ENCODE results near the gene ABCA2. TPM values are rescaled to one million over a fixed set of nuclear protein-coding genes. Genes with fewer than 3 reads are reported as not detected.

The ABCA2 gene
- polyA plus RNA-seq, 1 of the 3 experiments (the other 2 are of a cell fraction) = 34.7 TPM

DNA sequence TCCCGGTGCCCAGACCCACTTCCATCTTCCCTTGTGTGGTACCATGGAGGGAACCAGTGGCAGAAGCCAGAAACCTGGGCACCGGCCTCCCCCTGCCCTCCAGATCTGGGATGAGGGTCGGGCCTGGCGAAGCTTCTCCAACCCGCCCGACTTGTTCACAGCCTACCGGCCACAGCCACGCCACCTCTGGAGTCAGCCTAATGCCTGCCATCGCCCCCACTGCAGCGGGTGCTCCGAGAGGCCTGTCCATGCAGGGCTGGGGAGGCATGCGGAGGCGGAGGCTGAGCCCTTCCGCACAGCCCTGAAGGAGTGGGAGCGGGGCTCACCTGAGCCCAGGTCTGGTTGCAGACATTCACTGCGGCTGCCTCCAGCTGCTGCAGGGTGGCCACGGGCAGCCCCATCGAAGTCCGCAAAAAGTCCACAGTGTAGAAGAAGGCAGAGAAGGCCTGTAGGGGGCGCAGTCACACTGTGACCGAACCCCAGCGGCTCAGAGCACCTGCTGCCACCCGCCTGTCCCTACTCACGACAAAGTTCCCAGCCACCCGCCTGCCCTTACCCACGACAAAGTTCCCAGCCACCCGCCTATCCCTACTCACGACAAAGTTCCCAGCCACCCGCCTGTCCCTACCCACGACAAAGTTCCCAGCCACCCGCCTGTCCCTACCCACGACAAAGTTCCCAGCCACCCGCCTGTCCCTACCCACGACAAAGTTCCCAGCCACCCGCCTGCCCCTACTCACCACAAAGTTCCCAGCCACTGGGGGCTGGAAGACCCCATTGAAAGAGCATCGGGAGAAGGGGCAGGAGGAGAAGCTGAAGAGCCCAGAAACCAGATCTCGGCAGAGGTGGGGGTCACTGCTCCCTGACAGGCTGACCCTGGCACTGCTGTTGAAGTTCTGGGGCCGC is 21.8 kb upstream of the ABCA2 start:
- peak; percentile 86 for DNase-seq

More for the DNA sequence above, 21.8 kb upstream of the ABCA2 start:
- Histone ChIP-seq H4K20me1 (ENCODE audit: insufficient read depth) (peaks cover 8% of the 10 kb centered on the region; the same call in 1 of the 2 replicates), H3K36me3 (replicated peaks in 1 of 2; ENCODE audit: control insufficient read depth in 1 of 2, insufficient read depth in 2 of 2, low read length in 1 of 2) (no peaks in the 10 kb centered on the region), H3K27ac (ENCODE audit: low read depth in 2 of 2, low read length in 1 of 2) (no peak overlapping the region), H3K27me3 (ENCODE audit: insufficient read depth) (0 out of 2 replicates have a peak, but pooled peaks cover 5% of the 10 kb centered on the region), H3K9me3 (no peaks in the 10 kb centered on the region), H3K79me2 (ENCODE audit: insufficient read depth) (no peaks in the 10 kb centered on the region), H3K9ac (no peak overlapping the region), H3K4me3 (ENCODE audit: low read depth in 2 of 2, low read length in 1 of 2) (no peak overlapping the region), H3F3A (replicated peaks; ENCODE audit: insufficient read depth) (peaks cover 3% of the 10 kb centered on the region), H3K4me1 (ENCODE audit: control insufficient read depth in 1 of 2, insufficient read depth in 2 of 2, low read depth in 1 of 2, low read length in 1 of 2) (peaks cover 3 to 20% of the 10 kb centered on the region in 2 experiments; a peak in 2 of 4 replicates), H3K4me2 (no peak overlapping the region), H3K9me2 (no peaks in the 10 kb centered on the region), H2AFZ (ENCODE audit: low read depth) (no peak overlapping the region)
- POLR2A ChIA-PET = no interaction called here
- TF ChIP-seq, protein P1, sequence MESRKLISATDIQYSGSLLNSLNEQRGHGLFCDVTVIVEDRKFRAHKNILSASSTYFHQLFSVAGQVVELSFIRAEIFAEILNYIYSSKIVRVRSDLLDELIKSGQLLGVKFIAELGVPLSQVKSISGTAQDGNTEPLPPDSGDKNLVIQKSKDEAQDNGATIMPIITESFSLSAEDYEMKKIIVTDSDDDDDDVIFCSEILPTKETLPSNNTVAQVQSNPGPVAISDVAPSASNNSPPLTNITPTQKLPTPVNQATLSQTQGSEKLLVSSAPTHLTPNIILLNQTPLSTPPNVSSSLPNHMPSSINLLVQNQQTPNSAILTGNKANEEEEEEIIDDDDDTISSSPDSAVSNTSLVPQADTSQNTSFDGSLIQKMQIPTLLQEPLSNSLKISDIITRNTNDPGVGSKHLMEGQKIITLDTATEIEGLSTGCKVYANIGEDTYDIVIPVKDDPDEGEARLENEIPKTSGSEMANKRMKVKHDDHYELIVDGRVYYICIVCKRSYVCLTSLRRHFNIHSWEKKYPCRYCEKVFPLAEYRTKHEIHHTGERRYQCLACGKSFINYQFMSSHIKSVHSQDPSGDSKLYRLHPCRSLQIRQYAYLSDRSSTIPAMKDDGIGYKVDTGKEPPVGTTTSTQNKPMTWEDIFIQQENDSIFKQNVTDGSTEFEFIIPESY (IDR thresholded peaks at IDR 0.05; ENCODE audit: borderline replicate concordance, low read depth) = no peak
- TF ChIP-seq, protein P2, sequence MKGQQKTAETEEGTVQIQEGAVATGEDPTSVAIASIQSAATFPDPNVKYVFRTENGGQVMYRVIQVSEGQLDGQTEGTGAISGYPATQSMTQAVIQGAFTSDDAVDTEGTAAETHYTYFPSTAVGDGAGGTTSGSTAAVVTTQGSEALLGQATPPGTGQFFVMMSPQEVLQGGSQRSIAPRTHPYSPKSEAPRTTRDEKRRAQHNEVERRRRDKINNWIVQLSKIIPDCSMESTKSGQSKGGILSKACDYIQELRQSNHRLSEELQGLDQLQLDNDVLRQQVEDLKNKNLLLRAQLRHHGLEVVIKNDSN (IDR thresholded peaks at IDR 0.05; ENCODE audit: borderline replicate concordance, low read depth) = no peak
- TF ChIP-seq YY1 (IDR thresholded peaks at IDR 0.05; ENCODE audit: low read depth) = no peak
- no peak for TF ChIP-seq MXI1 (IDR thresholded peaks at IDR 0.05; ENCODE audit: low read depth, low read length)
- peak; percentile 65 for TF ChIP-seq RAD21 (IDR thresholded peaks at IDR 0.05; ENCODE audit: low read length)
- no peak for TF ChIP-seq TAF1 (IDR thresholded peaks at IDR 0.05; ENCODE audit: borderline replicate concordance, low read depth, low read length)
- TF ChIP-seq SMC3 (IDR thresholded peaks at IDR 0.05; ENCODE audit: low read depth, low read length) = peak; percentile 49; the same call in 1 of the 2 replicates
- no peak for TF ChIP-seq RXRA (IDR thresholded peaks at IDR 0.05; ENCODE audit: borderline replicate concordance, low read depth)
- no peak for TF ChIP-seq RFX5 (IDR thresholded peaks at IDR 0.05; ENCODE audit: low read length)
- TF ChIP-seq FOSL2 (IDR thresholded peaks at IDR 0.05; ENCODE audit: borderline replicate concordance, low read depth) = no peak
- no peak for TF ChIP-seq POLR2AphosphoS5 (IDR thresholded peaks at IDR 0.05; ENCODE audit: low read depth, low read length)
- no peak for TF ChIP-seq NFIC (IDR thresholded peaks at IDR 0.05; ENCODE audit: borderline replicate concordance)
- TF ChIP-seq FOXJ3 (CRISPR knock-in tag; IDR thresholded peaks at IDR 0.05) = no peak
- TF ChIP-seq, protein P3, sequence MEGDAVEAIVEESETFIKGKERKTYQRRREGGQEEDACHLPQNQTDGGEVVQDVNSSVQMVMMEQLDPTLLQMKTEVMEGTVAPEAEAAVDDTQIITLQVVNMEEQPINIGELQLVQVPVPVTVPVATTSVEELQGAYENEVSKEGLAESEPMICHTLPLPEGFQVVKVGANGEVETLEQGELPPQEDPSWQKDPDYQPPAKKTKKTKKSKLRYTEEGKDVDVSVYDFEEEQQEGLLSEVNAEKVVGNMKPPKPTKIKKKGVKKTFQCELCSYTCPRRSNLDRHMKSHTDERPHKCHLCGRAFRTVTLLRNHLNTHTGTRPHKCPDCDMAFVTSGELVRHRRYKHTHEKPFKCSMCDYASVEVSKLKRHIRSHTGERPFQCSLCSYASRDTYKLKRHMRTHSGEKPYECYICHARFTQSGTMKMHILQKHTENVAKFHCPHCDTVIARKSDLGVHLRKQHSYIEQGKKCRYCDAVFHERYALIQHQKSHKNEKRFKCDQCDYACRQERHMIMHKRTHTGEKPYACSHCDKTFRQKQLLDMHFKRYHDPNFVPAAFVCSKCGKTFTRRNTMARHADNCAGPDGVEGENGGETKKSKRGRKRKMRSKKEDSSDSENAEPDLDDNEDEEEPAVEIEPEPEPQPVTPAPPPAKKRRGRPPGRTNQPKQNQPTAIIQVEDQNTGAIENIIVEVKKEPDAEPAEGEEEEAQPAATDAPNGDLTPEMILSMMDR (IDR thresholded peaks at IDR 0.05) = peak; percentile 59
- TF ChIP-seq, protein P4, sequence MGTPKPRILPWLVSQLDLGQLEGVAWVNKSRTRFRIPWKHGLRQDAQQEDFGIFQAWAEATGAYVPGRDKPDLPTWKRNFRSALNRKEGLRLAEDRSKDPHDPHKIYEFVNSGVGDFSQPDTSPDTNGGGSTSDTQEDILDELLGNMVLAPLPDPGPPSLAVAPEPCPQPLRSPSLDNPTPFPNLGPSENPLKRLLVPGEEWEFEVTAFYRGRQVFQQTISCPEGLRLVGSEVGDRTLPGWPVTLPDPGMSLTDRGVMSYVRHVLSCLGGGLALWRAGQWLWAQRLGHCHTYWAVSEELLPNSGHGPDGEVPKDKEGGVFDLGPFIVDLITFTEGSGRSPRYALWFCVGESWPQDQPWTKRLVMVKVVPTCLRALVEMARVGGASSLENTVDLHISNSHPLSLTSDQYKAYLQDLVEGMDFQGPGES (IDR thresholded peaks at IDR 0.05; ENCODE audit: low read depth, low read length) = no peak
- no peak for TF ChIP-seq NRF1 (IDR thresholded peaks at IDR 0.05; ENCODE audit: low read depth, low read length)
- TF ChIP-seq, protein P5, sequence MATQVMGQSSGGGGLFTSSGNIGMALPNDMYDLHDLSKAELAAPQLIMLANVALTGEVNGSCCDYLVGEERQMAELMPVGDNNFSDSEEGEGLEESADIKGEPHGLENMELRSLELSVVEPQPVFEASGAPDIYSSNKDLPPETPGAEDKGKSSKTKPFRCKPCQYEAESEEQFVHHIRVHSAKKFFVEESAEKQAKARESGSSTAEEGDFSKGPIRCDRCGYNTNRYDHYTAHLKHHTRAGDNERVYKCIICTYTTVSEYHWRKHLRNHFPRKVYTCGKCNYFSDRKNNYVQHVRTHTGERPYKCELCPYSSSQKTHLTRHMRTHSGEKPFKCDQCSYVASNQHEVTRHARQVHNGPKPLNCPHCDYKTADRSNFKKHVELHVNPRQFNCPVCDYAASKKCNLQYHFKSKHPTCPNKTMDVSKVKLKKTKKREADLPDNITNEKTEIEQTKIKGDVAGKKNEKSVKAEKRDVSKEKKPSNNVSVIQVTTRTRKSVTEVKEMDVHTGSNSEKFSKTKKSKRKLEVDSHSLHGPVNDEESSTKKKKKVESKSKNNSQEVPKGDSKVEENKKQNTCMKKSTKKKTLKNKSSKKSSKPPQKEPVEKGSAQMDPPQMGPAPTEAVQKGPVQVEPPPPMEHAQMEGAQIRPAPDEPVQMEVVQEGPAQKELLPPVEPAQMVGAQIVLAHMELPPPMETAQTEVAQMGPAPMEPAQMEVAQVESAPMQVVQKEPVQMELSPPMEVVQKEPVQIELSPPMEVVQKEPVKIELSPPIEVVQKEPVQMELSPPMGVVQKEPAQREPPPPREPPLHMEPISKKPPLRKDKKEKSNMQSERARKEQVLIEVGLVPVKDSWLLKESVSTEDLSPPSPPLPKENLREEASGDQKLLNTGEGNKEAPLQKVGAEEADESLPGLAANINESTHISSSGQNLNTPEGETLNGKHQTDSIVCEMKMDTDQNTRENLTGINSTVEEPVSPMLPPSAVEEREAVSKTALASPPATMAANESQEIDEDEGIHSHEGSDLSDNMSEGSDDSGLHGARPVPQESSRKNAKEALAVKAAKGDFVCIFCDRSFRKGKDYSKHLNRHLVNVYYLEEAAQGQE (IDR thresholded peaks at IDR 0.05; ENCODE audit: low read depth, low read length) = no peak
- TF ChIP-seq SIN3A (IDR thresholded peaks at IDR 0.05; ENCODE audit: borderline replicate concordance, low read depth, low read length) = no peak
- no peak for TF ChIP-seq ELF1 (IDR thresholded peaks at IDR 0.05)
- WGBS (ENCODE audit: low lambda C conversion rate) = 42% methylated on average over 30 of the region's 38 CpGs
- CTCF ChIA-PET = interaction anchor here (0.6 to 19.8 kb wide), 27 partner anchors 9 to 263 kb away, joined by 3 to 803 read pairs (median 4); partner anchors contain the start of genes ABCA2, FUT7, LCN12 and MAN1B1

Data from SK-N-SH (cell line).